A673 (cell line): ENCODE measurements around the gene TRIM14. TPM values are rescaled to one million over a fixed set of nuclear protein-coding genes. Genes with fewer than 3 reads are reported as not detected.
"Not testable (repeated sequence)": the region's sequence is repeated elsewhere in the genome, so short reads cannot be mapped to it uniquely, and the experiment has no call there.

ENCODE experiments used
- BruUV-seq: library from RNA; stranded (reverse); fragments of 400-500 nt; replicated peaks from 2 replicates; lab custom pipeline; 2021; lab: Mats Ljungman, UMichigan
- CTCF ChIA-PET: fragments of 300-600 bp; sonication (Branson Sonifier 250); formaldehyde crosslinking; loops from one replicate; lab custom pipeline; 2022; ENCODE audit warnings: antibody characterized with exemption; lab: Charles Lee
- POLR2A ChIA-PET: fragments of 300-600 bp; sonication (Branson Sonifier 250); formaldehyde crosslinking; loops from one replicate; lab custom pipeline; 2022; ENCODE audit warnings: antibody characterized with exemption; ENCODE audit not compliant: low non-redundant PET; lab: Charles Lee
- DNase-seq: peaks from one replicate; pipeline ENCODE4 v3.0.0-alpha.2; 2015; ENCODE audit warnings: low spot score
- H3K27ac ChIP-seq: fragments of 200-600 bp; sonication (generic); 2 replicates; pipeline ENCODE4 v1.5.1; 2016; ENCODE audit warnings: mixed run types, low read depth, mild to moderate bottlenecking, mixed read lengths, antibody characterized with exemption, low read length; ENCODE audit not compliant: poor library complexity, severe bottlenecking
- H3K27me3 ChIP-seq: fragments of 200-600 bp; sonication (generic); replicated peaks from 2 replicates; pipeline ENCODE4 v1.6.1; 2017; ENCODE audit warnings: mixed run types, low read depth, mild to moderate bottlenecking, mixed read lengths, antibody characterized with exemption, low read length; ENCODE audit not compliant: insufficient read depth, poor library complexity
- H3K36me3 ChIP-seq: fragments of 200-600 bp; sonication (generic); 2 replicates; pipeline ENCODE4 v1.6.1; 2016; ENCODE audit warnings: mixed run types, mild to moderate bottlenecking, mixed read lengths, antibody characterized with exemption, low read length; ENCODE audit not compliant: insufficient read depth, poor library complexity, severe bottlenecking
- H3K4me1 ChIP-seq: fragments of 200-600 bp; sonication (generic); 2 replicates; pipeline ENCODE4 v1.6.1; 2017; ENCODE audit warnings: mixed run types, mild to moderate bottlenecking, mixed read lengths, antibody characterized with exemption, low read length; ENCODE audit not compliant: insufficient read depth, poor library complexity, severe bottlenecking
- H3K4me3 ChIP-seq: fragments of 200-600 bp; sonication (generic); 2 replicates; pipeline ENCODE4 v1.5.1; 2016; ENCODE audit warnings: low read depth, mixed run types, mild to moderate bottlenecking, mixed read lengths, low read length; ENCODE audit not compliant: poor library complexity, severe bottlenecking
- H3K9me3 ChIP-seq: fragments of 200-600 bp; sonication (generic); 2 replicates; pipeline ENCODE4 v1.6.1; 2016; ENCODE audit warnings: mixed run types, low read depth, mild to moderate bottlenecking, mixed read lengths, antibody characterized with exemption, low read length; ENCODE audit not compliant: poor library complexity, severe bottlenecking
- CTCF ChIP-seq: fragments of 300-800, 200-600 bp; sonication (generic); conservative IDR thresholded peaks from 2 replicates; pipeline ENCODE4 v1.5.1; 2017; ENCODE audit warnings: low read depth, mild to moderate bottlenecking, antibody characterized with exemption, low read length, moderate library complexity, mixed read lengths
- EZH2 ChIP-seq: fragments of 200-600 bp; sonication (generic); IDR thresholded peaks from 2 replicates; pipeline ENCODE4 v1.6.1; 2017; ENCODE audit warnings: borderline replicate concordance, low read depth, mild to moderate bottlenecking, mixed read lengths, antibody characterized with exemption, low read length; ENCODE audit not compliant: poor library complexity, severe bottlenecking
- intact Hi-C: fragments of 100-400 bp; cut with micrococcal nuclease; formaldehyde crosslinking; loops from one replicate; pipeline ENCODE4 v1.10.0; 2022; ENCODE audit not compliant: unreplicated experiment
- total RNA-seq: library from RNA; stranded (reverse); gene quantifications from 2 replicates; pipeline ENCODE4 v1.2.3, GENCODE V29; 2021

The TRIM14 gene
- total RNA-seq, 1 experiment from 2014 or later: 3.8 TPM

- BruUV-seq: no TSS peak
- CTCF ChIA-PET: no interaction called here
- intact Hi-C loops: no loop called here
Measured at GRCh38 chr9:98080326-98080725, 38.7 kb downstream of the TRIM14 start.

DNA sequence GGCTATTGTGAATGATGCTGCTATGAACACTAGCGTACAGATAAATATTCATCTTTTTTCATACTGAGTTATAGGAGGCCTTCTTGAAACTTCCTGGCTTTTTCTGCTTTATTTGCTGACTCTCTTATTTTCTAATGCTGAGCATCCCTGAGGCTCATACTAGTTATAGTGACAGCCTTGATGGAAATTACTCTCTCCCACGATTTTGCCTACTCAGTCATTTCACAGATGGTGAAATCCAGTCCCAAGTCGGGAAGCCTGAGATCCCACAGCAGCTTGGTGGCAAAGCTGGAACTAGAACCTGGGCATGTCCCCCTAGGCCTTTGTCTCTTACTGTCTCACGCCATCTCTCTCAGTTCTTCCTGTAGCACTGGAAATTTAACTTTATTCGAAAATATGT, 40.1 kb downstream of the TRIM14 start:
- Histone ChIP-seq H3K27ac (no peak overlapping the region), H3K27me3 (no peaks in the 10 kb centered on the region), H3K36me3 (peaks cover 10% of the 10 kb centered on the region), H3K4me1 (peaks cover 9% of the 10 kb centered on the region), H3K4me3 (no peak overlapping the region), H3K9me3 (no peaks in the 10 kb centered on the region)
- BruUV-seq: no TSS peak
- TF ChIP-seq CTCF: no peak
- no peak for TF ChIP-seq EZH2
- no peak for DNase-seq
- CTCF ChIA-PET: no interaction called here
- POLR2A ChIA-PET: no interaction called here
- intact Hi-C loops: loop anchor here (5.0 to 10.0 kb wide), 2 partner anchors 128 to 696 kb away; no protein-coding TSS in a partner anchor

More at GRCh38 chr9:98080326-98080725, 38.7 kb downstream of the TRIM14 start:
- no peak overlapping the region for H3K27ac ChIP-seq
- no peaks in the 10 kb centered on the region for H3K27me3 ChIP-seq
- POLR2A ChIA-PET: no interaction called here
- DNase-seq: no peak
- H3K9me3 ChIP-seq: no peaks in the 10 kb centered on the region
- peaks cover 10% of the 10 kb centered on the region for H3K36me3 ChIP-seq
- TF ChIP-seq CTCF: no peak
- no peak for TF ChIP-seq EZH2
- H3K4me3 ChIP-seq: no peak overlapping the region
- no peaks in the 10 kb centered on the region for H3K4me1 ChIP-seq

- H3K36me3 ChIP-seq, H3K9me3 ChIP-seq, DNase-seq, H3K4me3 ChIP-seq, H3K27ac ChIP-seq, H3K27me3 ChIP-seq, BruUV-seq, CTCF ChIA-PET, H3K4me1 ChIP-seq, POLR2A ChIA-PET: not testable (repeated sequence)
- intact Hi-C loops: loop anchor here (5.0 to 10.0 kb wide), 2 partner anchors 131 to 698 kb away; no protein-coding TSS in a partner anchor
Measured at GRCh38 chr9:98076514-98076890, 42.5 kb downstream of the TRIM14 start.

DNA sequence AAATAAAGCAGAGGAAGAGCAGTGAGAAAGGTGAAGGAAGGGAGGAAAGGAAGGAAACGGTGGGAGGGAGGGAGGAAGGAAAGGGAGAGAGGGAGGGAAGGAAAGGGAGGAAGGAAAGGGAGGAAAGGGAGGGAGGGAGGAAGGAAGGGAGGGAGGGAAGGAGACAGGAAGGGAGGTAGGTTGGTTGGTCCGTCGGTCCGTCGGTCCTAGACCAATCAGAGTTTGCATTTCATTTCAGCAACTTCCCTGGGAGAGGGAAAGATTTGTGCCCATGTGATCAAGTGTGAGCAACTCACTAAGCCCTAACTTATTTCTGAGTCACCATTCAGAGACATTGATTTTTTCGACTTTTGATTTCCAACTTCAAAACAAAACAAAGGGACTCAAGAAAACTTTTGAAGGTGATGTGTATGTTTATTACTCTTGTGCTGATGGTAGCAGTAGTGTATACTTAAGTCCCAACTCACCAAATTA, 43.7 kb downstream of the TRIM14 start:
- no peaks in the 10 kb centered on the region for H3K27me3 ChIP-seq
- TF ChIP-seq EZH2 (no peak), CTCF (no peak)
- ChIA-PET POLR2A (no interaction called here), CTCF (no interaction called here)
- peaks cover 9% of the 10 kb centered on the region for H3K4me1 ChIP-seq
- no peak overlapping the region for H3K4me3 ChIP-seq
- peak; percentile 63 for DNase-seq
- intact Hi-C loops: loop anchor here (5.0 to 10.0 kb wide), 2 partner anchors 132 to 699 kb away; no protein-coding TSS in a partner anchor
- no peaks in the 10 kb centered on the region for H3K9me3 ChIP-seq
- BruUV-seq: no TSS peak
- no peak overlapping the region for H3K27ac ChIP-seq
- no peaks in the 10 kb centered on the region for H3K36me3 ChIP-seq
